GM23338 (cell line): ENCODE data around the gene RBM27. TPM values are rescaled to one million over a fixed set of nuclear protein-coding genes. Genes with fewer than 3 reads are reported as not detected.

Source experiments
- ATAC-seq: fragments of 200-7000 bp; cut with Tn5 transposase; 3 replicates; pipeline ENCODE4 v1.9.1; 2020
- DNase-seq: peaks from one replicate; pipeline ENCODE4 v3.0.0-alpha.2; 2015; ENCODE audit warnings: low spot score
- H2AFZ ChIP-seq: fragments of 200-600 bp; sonication (generic); 2 replicates; pipeline ENCODE4 v1.8.0; 2016; ENCODE audit warnings: antibody characterized with exemption, mild to moderate bottlenecking, moderate library complexity
- H3F3A ChIP-seq: fragments of 200-600 bp; sonication (generic); replicated peaks from 2 replicates; pipeline ENCODE4 v1.8.0; 2017; ENCODE audit warnings: antibody characterized with exemption, mixed run types, low read depth
- H3K27ac ChIP-seq: fragments of 200-600 bp; sonication (generic); 2 replicates; pipeline ENCODE4 v1.6.1; 2016; ENCODE audit warnings: low read depth
- H3K27me3 ChIP-seq: fragments of 200-600 bp; sonication (generic); 2 replicates; pipeline ENCODE4 v1.8.0; 2016; ENCODE audit warnings: mild to moderate bottlenecking, mixed run types, moderate library complexity; ENCODE audit not compliant: insufficient read depth
- H3K36me3 ChIP-seq: fragments of 200-600 bp; sonication (generic); 2 replicates; pipeline ENCODE4 v1.8.0; 2016; ENCODE audit warnings: mild to moderate bottlenecking; ENCODE audit not compliant: insufficient read depth
- H3K4me1 ChIP-seq: fragments of 200-600 bp; sonication (generic); 2 replicates; pipeline ENCODE4 v1.8.0; 2016; ENCODE audit warnings: mild to moderate bottlenecking, moderate library complexity; ENCODE audit not compliant: insufficient read depth
- H3K4me2 ChIP-seq: fragments of 200-600 bp; sonication (generic); 2 replicates; pipeline ENCODE4 v1.7.1; 2017; ENCODE audit warnings: mixed run types
- H3K4me3 ChIP-seq: fragments of 200-600 bp; sonication (generic); 2 replicates; pipeline ENCODE4 v1.6.1; 2016; ENCODE audit warnings: mixed run types
- H3K79me2 ChIP-seq: fragments of 200-600 bp; sonication (generic); replicated peaks from 2 replicates; pipeline ENCODE4 v1.8.0; 2017; ENCODE audit warnings: mild to moderate bottlenecking; ENCODE audit not compliant: insufficient read depth
- H3K9me2 ChIP-seq: fragments of 200-600 bp; sonication (generic); 2 replicates; pipeline ENCODE4 v1.8.0; 2017; ENCODE audit not compliant: insufficient read depth
- H4K20me1 ChIP-seq: fragments of 200-600 bp; sonication (generic); replicated peaks from 2 replicates; pipeline ENCODE4 v1.8.0; 2017; ENCODE audit warnings: mild to moderate bottlenecking; ENCODE audit not compliant: insufficient read depth
- H3K27ac Mint-ChIP-seq: 2 replicates; pipeline ENCODE4 v1.8.0; 2020; ENCODE audit warnings: inconsistent platforms, mild to moderate bottlenecking, moderate library complexity, mixed read lengths
- H3K27me3 Mint-ChIP-seq: 3 replicates; pipeline ENCODE4 v1.8.0; 2022; ENCODE audit warnings: low read depth, mild to moderate bottlenecking, moderate library complexity, mixed read lengths, inconsistent platforms; ENCODE audit not compliant: insufficient read depth, poor library complexity
- H3K36me3 Mint-ChIP-seq: 3 replicates; pipeline ENCODE4 v1.8.0; 2021; ENCODE audit warnings: low read depth, mild to moderate bottlenecking, inconsistent platforms, moderate library complexity, mixed read lengths
- H3K4me1 Mint-ChIP-seq: 3 replicates; pipeline ENCODE4 v1.8.0; 2020; ENCODE audit warnings: mild to moderate bottlenecking, inconsistent platforms, mixed read lengths
- H3K4me3 Mint-ChIP-seq: 3 replicates; pipeline ENCODE4 v1.8.0; 2021; ENCODE audit warnings: moderate library complexity, mild to moderate bottlenecking, inconsistent platforms, mixed read lengths
- H3K9me3 Mint-ChIP-seq: 3 replicates; pipeline ENCODE4 v1.8.0; 2020; ENCODE audit warnings: moderate library complexity, mild to moderate bottlenecking, inconsistent platforms, mixed read lengths
- CREB1 ChIP-seq: fragments of 250-450 bp; sonication (Bioruptor Pico); IDR thresholded peaks from 2 replicates; pipeline ENCODE4 v1.5.0; 2020; ENCODE audit warnings: low read depth, mild to moderate bottlenecking, moderate library complexity
- CTCF ChIP-seq, 2 experiments: fragments of 200-600 bp in 1 of 2; sonication (generic) in 1 of 2; conservative IDR thresholded peaks; 2 replicates each; pipeline versions ENCODE4 v1.5.1 to v1.6.1; 2016 to 2017; ENCODE audit warnings: antibody characterized with exemption in 2 of 2, low read depth in 2 of 2, mild to moderate bottlenecking in 2 of 2, moderate library complexity in 1 of 2
- ETS1 ChIP-seq: IDR thresholded peaks from 2 replicates; pipeline ENCODE4 v1.6.1; 2016; ENCODE audit warnings: antibody characterized with exemption
- EZH2 ChIP-seq: fragments of 200-600 bp; sonication (generic); IDR thresholded peaks from one replicate; pipeline ENCODE4 v1.8.0; 2017; ENCODE audit warnings: antibody characterized with exemption, mild to moderate bottlenecking, low read depth; ENCODE audit not compliant: unreplicated experiment
- EZH2phosphoT487 ChIP-seq: fragments of 200-600 bp; sonication (generic); IDR thresholded peaks from one replicate; pipeline ENCODE4 v1.8.1; 2018; ENCODE audit warnings: antibody characterized with exemption; ENCODE audit not compliant: unreplicated experiment
- JUNB ChIP-seq: IDR thresholded peaks from one replicate; pipeline ENCODE4 v1.6.1; 2016; ENCODE audit warnings: antibody characterized with exemption; ENCODE audit not compliant: unreplicated experiment
- NANOG ChIP-seq: IDR thresholded peaks from 2 replicates; pipeline ENCODE4 v1.6.1; 2016; ENCODE audit warnings: antibody characterized with exemption, borderline replicate concordance
- POLR2AphosphoS5 ChIP-seq: IDR thresholded peaks from 2 replicates; pipeline ENCODE4 v1.6.1; 2016; ENCODE audit warnings: antibody characterized with exemption, low read depth
- REST ChIP-seq: IDR thresholded peaks from one replicate; pipeline ENCODE4 v1.6.1; 2018; ENCODE audit warnings: antibody characterized with exemption; ENCODE audit not compliant: unreplicated experiment
- STAT1 ChIP-seq: IDR thresholded peaks from one replicate; pipeline ENCODE4 v1.6.1; 2016; ENCODE audit warnings: antibody characterized with exemption; ENCODE audit not compliant: unreplicated experiment
- ZNF114 ChIP-seq: fragments of 250-450 bp; sonication (Bioruptor Pico); IDR thresholded peaks from 2 replicates; pipeline ENCODE4 v1.5.0; 2020; ENCODE audit warnings: mild to moderate bottlenecking, moderate library complexity
- ZNF331 ChIP-seq: fragments of 250-450 bp; sonication (Bioruptor Pico); IDR thresholded peaks from 2 replicates; pipeline ENCODE4 v1.5.0; 2020; ENCODE audit warnings: low read depth, mild to moderate bottlenecking, moderate library complexity
- ZNF462 ChIP-seq: fragments of 250-450 bp; sonication (Bioruptor Pico); IDR thresholded peaks from 2 replicates; pipeline ENCODE4 v1.5.0; 2020; ENCODE audit warnings: mild to moderate bottlenecking, moderate library complexity
- polyA plus RNA-seq: library from polyadenylated mRNA; unstranded; fragments of >200 nt; fragmentation: Nextera tagmentation; extraction: Ambion mirVana; gene quantifications from 2 replicates; pipeline ENCODE4 v1.2.1, GENCODE V29; 2016
- total RNA-seq: library from RNA; depleted of rRNA; stranded (reverse); fragments of >200 nt; shearing (Covaris generic); gene quantifications from 2 replicates; pipeline ENCODE4 v1.2.3, GENCODE V29; 2014

Gene RBM27
- total and polyA plus RNA-seq, 2 experiments from 2014 or later, result 22.4 to 59.5 TPM

- no peaks in the 10 kb centered on the region for H3K4me1 ChIP-seq
- Mint-ChIP-seq H3K27ac (no peak overlapping the region), H3K9me3 (no peaks in the 10 kb centered on the region), H3K4me3 (no peak overlapping the region), H3K27me3 (peaks cover 7% of the 10 kb centered on the region), H3K36me3 (peaks cover 92% of the 10 kb centered on the region), H3K4me1 (no peaks in the 10 kb centered on the region)
- H3K4me2 ChIP-seq, result no peak overlapping the region
- TF ChIP-seq ZNF114 (CRISPR knock-in tag), result no peak
- TF ChIP-seq POLR2AphosphoS5, result no peak
- no peak for TF ChIP-seq STAT1
- TF ChIP-seq ZNF331 (CRISPR knock-in tag), result no peak
- no peak for TF ChIP-seq REST
- TF ChIP-seq JUNB, result no peak
- no peak for TF ChIP-seq ZNF462
- TF ChIP-seq EZH2phosphoT487, result no peak
- TF ChIP-seq NANOG, result no peak
- no peak for TF ChIP-seq EZH2
- no peak for TF ChIP-seq CTCF (conservative IDR thresholded peaks at IDR 0.05; ENCODE audit: low read depth in 2 of 2)
- no peak for TF ChIP-seq ETS1
- TF ChIP-seq CREB1 (CRISPR knock-in tag), result no peak
- peaks cover 97% of the 10 kb centered on the region for H3K36me3 ChIP-seq
- no peak overlapping the region for H3K27ac ChIP-seq
- ATAC-seq, result no peak
- DNase-seq, result no peak
- H3K9me2 ChIP-seq, result no peaks in the 10 kb centered on the region
- H3K79me2 ChIP-seq, result peaks cover 72% of the 10 kb centered on the region
- H4K20me1 ChIP-seq, result peaks cover 55% of the 10 kb centered on the region
- H3F3A ChIP-seq, result peaks cover 5% of the 10 kb centered on the region; the same call in 1 of the 2 replicates
- H3K4me3 ChIP-seq, result no peak overlapping the region
- no peaks in the 10 kb centered on the region for H3K27me3 ChIP-seq
- H2AFZ ChIP-seq, result no peak overlapping the region
Observed at GRCh38 chr5:146165903-146166302, 37.5 kb upstream of the RBM27 start.
